PFSK-1 (cell line): ENCODE results near the gene CCDC197.

Experiments
- FOXP2 ChIP-seq: optimal IDR thresholded peaks from 2 replicates; pipeline ENCODE3; 2011; ENCODE audit warnings: borderline replicate concordance, control low read depth, inconsistent platforms; ENCODE audit not compliant: insufficient read depth; ENCODE audit errors: extremely low read length, extremely low read depth
- POLR2AphosphoS5 ChIP-seq: IDR thresholded peaks from 2 replicates; pipeline ENCODE4 v1.6.1; 2012; ENCODE audit warnings: low read depth, mild to moderate bottlenecking, control low read depth, low read length, moderate library complexity
- SIN3A ChIP-seq: IDR thresholded peaks from 2 replicates; pipeline ENCODE4 v1.6.1; 2012; ENCODE audit warnings: mild to moderate bottlenecking, low read length, moderate library complexity, borderline replicate concordance; ENCODE audit not compliant: insufficient read depth
- TAF1 ChIP-seq: IDR thresholded peaks from 2 replicates; pipeline ENCODE4 v1.6.1; 2012; ENCODE audit warnings: low read length, control low read depth, borderline replicate concordance; ENCODE audit not compliant: insufficient read depth
- TF ChIP-seq, protein P1 (sequence below), 2 experiments: IDR thresholded peaks; 2 replicates each; pipeline versions ENCODE4 v1.6.1 to v1.8.0; 2011 to 2012; ENCODE audit warnings: low read depth in 2 of 2, low read length in 2 of 2, control low read depth in 1 of 2, inconsistent platforms in 1 of 2, mild to moderate bottlenecking in 1 of 2, moderate library complexity in 1 of 2; ENCODE audit not compliant: insufficient read depth in 1 of 2

CCDC197 gene

GRCh38 chr14:93991649-93992048 is 5.5 kb upstream of the CCDC197 start:
- no peak for TF ChIP-seq SIN3A
- TF ChIP-seq POLR2AphosphoS5 = no peak
- no peak for TF ChIP-seq FOXP2
- TF ChIP-seq, protein P1, sequence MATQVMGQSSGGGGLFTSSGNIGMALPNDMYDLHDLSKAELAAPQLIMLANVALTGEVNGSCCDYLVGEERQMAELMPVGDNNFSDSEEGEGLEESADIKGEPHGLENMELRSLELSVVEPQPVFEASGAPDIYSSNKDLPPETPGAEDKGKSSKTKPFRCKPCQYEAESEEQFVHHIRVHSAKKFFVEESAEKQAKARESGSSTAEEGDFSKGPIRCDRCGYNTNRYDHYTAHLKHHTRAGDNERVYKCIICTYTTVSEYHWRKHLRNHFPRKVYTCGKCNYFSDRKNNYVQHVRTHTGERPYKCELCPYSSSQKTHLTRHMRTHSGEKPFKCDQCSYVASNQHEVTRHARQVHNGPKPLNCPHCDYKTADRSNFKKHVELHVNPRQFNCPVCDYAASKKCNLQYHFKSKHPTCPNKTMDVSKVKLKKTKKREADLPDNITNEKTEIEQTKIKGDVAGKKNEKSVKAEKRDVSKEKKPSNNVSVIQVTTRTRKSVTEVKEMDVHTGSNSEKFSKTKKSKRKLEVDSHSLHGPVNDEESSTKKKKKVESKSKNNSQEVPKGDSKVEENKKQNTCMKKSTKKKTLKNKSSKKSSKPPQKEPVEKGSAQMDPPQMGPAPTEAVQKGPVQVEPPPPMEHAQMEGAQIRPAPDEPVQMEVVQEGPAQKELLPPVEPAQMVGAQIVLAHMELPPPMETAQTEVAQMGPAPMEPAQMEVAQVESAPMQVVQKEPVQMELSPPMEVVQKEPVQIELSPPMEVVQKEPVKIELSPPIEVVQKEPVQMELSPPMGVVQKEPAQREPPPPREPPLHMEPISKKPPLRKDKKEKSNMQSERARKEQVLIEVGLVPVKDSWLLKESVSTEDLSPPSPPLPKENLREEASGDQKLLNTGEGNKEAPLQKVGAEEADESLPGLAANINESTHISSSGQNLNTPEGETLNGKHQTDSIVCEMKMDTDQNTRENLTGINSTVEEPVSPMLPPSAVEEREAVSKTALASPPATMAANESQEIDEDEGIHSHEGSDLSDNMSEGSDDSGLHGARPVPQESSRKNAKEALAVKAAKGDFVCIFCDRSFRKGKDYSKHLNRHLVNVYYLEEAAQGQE (IDR thresholded peaks at IDR 0.05; ENCODE audit: insufficient read depth in 1 of 2, low read depth in 2 of 2, low read length in 2 of 2) = no peak

DNA sequence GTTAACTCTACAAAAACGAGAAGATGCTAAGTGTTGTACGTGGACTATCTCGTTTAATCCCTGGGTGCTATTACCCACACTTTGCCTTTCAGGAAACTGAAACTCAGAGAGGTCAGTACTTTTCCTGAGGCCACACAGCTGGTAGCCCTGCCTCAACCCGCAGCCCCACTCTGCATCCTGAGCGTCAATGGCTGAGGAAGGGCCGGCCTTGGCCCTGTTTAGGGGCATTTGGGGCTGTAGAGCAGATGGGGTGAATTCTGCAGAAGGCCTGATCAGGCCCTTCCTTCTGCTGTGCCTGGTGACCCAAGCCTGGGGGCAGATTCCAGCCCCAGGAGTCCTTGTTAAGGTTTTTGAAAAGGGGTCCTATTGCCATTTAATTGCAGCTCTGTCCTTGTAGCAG is 3.7 kb upstream of the CCDC197 start:
- TF ChIP-seq, protein P1 (IDR thresholded peaks at IDR 0.05; ENCODE audit: insufficient read depth in 1 of 2, low read depth in 2 of 2, low read length in 2 of 2) = no peak
- TF ChIP-seq SIN3A (no peak), TAF1 (no peak), POLR2AphosphoS5 (no peak), FOXP2 (no peak)

DNA sequence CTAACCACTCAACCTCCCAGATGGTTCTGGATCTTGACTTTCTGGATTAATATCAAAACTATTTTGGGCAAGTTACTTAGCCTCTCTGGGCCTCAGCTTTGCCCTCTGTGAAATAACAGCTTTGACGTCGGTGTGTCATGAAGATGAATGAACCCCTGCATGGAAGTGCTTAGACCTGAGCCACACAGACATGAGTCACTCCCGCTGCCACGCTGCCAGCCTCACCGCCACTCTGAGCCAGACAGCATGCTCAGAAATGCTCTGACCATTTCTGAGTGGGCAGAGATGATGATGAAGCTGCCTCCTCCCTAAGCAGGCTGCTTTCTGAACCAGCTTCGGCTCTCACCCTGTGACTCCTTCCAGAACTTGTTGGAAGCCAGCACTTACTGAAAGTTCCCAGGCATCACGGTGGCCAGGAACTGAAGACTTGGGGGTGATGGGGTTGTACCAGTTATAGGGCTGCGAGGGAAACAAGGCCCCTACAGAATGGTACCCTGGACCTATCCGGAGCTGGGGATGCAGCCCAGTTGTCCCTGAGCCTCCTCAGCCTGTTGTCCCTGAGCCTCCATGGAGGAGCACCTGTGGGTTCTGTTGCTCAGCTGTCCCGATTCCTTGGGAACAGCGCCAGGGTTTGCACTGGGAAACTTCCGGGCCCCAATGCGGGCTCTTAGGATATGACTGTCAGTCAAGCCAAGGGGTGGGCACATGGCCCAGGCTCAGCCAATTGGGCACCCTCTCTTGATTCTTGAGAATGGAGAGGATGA is 2.0 kb upstream of the CCDC197 start:
- TF ChIP-seq, protein P1 (IDR thresholded peaks at IDR 0.05; ENCODE audit: insufficient read depth in 1 of 2, low read depth in 2 of 2, low read length in 2 of 2) = no peak
- TF ChIP-seq POLR2AphosphoS5 (no peak), SIN3A (no peak), FOXP2 (no peak), TAF1 (no peak)

DNA sequence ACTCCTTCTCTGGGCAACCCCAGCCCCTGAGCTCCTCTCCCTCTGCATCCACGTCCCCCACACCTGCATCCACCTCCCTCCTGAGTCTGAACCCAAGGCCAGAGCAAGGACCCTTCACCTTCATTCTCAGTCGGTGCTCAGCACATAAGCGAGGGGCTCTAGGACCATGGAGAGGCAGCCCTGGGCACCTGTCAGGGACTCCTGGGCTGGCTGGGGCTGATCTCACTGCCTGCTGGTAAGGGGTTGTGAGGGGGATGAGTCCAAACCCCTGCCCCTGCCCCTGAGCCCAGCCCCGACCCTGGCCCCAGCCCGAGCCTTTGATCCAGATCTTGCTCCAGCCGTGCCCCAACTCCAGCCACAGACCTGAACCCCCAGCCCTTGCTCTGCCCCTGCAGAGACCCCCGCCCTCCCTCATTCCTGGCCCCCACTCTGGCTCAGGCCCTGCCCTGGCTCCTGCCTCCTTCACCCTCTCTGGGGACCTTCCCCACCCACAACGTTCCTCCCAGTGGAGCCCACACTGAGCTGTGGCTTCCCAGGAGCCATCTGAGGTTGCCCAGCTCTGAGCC is 888 bp upstream of the CCDC197 start:
- TF ChIP-seq TAF1 (no peak), FOXP2 (no peak), POLR2AphosphoS5 (no peak), SIN3A (no peak)
- TF ChIP-seq, protein P1 (IDR thresholded peaks at IDR 0.05; ENCODE audit: insufficient read depth in 1 of 2, low read depth in 2 of 2, low read length in 2 of 2) = no peak
